NCI-H446 (cell line): ENCODE data around the gene DCAF8.

Experiments used
- DNase-seq, 2 experiments: peaks; one replicate each; lab custom pipeline; 2025; lab: John Stamatoyannopoulos, UW

DCAF8 gene

DNA sequence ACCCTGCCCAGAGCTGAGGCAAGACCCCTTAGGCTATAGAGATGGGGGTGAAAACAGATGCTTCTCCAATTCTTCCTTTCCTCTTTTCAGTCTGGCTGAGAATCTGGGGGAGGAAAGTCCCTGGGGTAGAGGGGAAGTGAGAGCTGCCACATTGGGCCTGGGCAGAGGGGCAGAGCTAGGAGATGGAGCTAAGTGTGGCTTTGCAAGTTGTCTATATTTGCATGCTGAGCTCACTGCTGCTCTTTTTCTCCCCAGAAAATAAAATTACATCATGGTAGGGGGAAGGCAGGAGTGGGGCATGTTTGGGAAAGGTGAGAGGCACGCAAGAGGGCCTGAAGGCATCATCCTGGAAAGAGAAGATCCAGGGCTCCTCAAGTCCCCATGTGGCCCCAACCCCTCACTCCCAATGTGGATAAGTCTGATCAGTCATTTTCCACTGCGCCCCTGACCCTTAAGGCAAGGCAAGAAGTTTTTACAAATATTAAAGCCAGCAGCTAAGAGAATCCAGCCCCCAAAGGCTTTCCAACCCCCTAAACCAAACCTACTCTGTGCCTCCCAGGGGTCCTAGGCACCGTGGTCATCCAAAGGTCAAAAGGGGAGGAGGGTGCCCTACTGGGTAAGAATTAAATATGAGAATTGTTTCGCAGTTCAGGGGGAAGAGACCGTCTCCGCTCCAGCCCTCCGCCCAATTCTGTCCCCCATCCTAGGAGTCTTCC lies 57.7 kb downstream of the DCAF8 start:
- no peak for DNase-seq

- no peak for DNase-seq
Measured at GRCh38 chr1:160200786-160201185, 61.6 kb downstream of the DCAF8 start.

DNA sequence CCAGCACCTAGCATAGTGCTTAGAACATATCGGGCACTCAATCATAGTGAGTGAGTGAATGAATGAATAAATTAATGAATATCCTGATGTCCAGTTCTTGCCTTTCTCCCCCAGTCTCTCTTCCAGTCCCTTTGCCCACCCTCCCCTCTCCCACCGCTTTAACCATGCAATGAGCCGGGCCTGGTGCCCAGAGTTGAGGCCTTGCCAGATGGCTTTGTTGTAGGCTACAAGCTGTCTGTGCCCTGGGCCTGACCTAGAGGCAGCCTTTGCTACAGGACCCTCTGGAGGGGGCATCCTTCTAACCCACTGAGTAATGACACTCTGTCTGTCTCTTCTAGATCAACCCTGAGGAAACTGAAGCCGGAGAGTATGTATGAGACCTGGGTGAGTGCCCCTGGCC lies 65.1 kb downstream of the DCAF8 start:
- DNase-seq: peak in 1 of 2 experiments; percentile 58

DNA sequence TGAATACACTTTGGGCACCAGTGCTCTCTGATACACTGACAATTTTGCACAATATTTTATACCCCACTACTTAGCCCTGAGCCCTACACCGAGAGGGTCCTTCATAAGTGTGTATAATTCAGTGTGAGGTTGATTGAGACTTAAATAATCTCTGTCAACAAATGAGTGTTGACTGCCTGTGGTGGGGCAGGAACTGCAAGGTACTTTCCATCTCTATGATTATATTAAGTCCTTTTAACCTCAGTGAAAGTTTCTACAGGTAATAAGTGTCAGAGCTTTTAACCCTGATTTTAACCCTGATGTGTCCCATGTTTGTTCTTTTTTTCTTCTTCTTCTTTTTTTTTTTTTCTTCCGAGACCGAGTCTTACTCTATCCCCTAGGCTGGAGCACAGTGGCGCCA lies 66.2 kb downstream of the DCAF8 start:
- no peak for DNase-seq

DNA sequence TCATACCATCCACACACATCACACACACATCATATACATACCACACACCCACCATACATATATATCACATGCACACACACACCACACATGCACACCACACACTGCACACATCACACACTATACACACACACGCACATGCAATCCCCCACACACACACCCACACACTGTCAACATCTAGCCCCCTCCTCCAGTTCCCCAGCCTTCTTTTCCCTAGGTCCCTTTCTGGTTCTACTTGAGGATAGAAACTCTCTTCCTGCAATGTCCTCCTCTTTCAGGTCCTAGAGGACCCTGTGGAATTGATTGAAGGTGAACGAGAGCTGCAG lies 67.7 kb downstream of the DCAF8 start:
- DNase-seq: no peak

DNA sequence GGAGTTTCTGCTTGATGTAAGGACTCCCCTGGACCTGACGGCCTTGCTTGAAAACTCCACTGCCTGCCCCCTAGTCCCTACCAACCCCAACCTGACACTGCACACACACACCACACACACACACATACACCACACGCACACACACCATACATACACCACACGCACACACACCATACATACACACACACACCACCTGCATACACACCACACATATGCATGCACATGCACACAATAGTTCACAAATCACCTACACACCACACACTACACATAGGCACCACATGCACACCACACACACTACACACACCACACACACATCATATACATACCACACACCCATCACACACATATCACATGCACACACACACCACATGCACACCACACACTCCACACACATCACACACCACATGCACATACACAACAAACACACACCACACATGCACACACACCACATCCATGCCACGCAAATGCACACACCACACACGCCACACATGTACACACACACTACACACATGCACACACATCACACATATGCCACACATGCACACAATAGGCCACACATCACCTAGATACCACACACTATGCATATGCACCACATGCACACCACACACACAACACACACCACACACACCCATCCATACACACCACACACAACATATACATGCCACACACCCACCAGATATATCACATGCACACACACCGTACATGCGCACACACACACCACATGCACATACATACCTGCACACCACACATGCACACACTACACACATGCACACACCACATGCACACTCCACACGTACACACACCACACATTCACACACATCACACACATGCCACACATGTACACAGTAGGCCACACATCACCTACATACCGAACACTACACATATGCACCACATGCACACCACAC lies 68.3 kb downstream of the DCAF8 start:
- DNase-seq: no peak

DNA sequence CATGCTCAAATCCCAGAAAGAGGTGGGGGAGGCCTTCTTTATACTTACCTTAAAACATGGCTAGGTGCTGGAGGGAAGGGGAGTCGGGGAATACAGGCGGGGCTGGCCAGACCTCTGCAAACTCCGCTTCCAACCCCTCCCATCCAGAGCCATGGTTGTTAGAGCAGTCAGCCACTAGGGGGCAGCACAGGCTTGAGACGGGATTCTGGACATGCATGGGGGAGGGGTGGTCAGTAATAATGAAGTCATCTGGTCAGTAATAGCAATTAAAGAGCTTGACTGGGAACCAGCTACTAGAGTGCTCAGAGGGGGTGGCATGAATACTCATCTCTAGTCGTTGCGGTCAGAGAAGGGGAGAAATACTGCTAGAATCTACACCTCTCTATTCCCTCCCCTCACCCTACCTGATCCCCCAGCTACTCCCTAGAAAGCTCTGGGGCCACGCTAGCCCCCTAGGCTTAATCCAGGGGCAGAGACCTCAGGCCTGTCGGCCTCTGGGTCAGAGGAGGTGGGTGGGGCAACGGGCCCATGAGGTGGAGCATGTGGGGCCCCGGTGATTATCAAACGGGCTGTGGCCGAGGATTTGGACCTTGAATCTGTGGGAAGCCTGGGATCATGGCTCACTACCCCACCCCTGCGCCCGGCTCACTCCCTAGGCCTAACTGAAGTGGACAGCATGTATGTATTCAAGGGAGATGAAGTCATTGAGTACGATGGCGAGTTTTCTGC lies 69.1 kb downstream of the DCAF8 start:
- DNase-seq: peak; percentile 76 to 88

DNA sequence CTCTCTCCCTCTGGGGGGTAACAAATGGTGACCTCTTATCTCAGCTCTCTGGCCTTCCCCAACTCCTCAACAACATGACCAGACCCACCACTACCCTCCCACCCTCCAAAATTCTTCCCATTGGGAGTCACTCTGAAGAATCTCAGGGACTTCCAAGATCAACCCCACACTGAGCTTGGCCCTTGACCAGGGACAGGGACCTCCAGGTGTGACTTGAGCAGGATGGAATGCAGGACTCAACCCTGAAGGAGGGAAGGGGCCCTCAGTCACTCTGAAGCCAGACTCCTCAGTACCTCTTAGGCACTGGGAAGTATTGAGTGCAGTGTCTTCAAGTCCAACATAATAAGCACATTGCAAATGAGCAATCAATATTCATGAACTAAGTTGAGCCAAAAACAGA lies 70.1 kb downstream of the DCAF8 start:
- no peak for DNase-seq

DNA sequence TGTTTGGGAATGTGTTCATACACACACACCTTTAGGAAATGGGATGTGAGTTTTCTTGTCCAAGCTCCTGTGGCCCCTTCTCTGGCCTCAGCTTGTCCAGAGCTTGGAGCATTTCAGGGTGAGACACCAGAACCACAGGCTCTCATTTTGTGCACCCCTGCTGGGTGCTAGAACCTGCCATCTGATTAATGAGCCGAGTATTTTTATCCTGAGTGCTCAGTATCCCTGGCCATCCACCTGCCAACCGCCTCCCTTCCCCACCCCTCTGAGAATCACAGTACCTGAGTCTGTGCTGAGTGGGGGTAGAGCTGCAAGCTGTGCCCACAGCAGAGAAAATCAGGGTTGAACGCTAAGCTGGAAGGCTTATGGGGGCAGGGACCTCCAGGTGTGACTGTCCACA lies 70.6 kb downstream of the DCAF8 start:
- DNase-seq: no peak

GRCh38 chr1:160189649-160190625 lies 72.4 kb downstream of the DCAF8 start, which contains the start of gene CASQ1:
Gene CASQ1, plus strand, starts transcription at chr1:160190575. Its CDS starts 177 bp downstream, at chr1:160190752.
- DNase-seq: peak; percentile 25 to 81

DNA sequence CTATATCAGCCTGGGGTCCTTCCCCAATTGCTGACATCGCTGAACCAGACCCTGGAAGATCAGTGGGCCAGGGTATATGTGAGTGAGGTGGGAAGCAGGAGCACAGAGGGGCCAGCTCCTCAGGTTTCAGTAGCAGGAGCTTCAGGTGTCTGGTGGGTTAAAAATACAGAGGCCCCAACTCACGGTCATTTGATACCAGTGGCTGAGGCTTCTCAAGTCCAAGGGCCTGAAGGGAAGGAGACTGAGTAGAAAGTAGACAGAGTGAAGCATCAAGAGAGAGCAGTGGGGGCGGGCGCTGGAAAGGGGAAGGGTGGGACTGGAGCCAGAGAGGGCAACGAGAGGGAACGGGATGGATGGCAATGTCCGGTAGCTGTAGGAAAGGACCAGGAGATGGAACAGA lies 74.0 kb downstream of the DCAF8 start:
- DNase-seq: no peak

DNA sequence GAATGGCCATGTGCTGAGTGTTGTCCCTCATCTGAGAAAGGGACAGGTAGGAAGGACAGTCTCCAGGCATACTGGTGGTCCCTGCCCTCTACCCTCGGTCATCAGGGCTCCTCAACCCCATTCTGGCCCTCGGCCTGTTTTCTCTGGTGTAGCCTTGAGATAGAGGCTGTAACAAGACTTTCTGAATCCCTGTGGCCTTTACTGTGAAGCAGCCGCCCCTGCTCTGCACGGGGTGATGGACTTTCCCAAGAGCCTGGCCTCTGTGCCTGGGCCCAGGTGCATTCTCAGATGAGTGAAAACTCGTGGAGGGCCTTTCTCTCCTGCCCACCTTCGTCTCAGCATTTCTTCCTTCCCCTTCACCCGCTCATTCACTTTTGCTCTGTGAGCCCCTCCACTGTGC lies 74.9 kb downstream of the DCAF8 start:
- DNase-seq: no peak

DNA sequence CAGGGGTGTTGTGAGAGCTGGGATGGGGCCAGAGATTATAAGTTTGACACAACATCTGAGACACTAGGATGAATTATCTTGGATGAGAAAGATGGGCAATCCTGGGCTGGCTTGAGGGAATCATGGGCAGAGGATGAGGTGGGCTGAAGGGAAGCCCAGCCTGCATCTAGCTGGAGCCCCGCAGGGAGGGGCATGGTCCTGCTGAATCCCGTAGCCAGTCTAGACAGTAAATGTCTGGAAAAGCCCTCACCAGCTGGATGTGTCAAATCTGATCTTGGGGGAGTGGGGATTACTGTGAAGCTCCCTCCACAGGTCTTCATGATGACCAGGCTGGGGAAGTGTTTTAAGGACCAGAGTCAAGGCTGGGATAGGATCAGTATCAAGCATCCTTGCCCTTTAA lies 75.6 kb downstream of the DCAF8 start:
- no peak for DNase-seq

GRCh38 chr1:160186246-160186645 lies 76.1 kb downstream of the DCAF8 start:
- DNase-seq: no peak

- no peak for DNase-seq
Measured at GRCh38 chr1:160179336-160179735, 83.0 kb downstream of the DCAF8 start.

DNA sequence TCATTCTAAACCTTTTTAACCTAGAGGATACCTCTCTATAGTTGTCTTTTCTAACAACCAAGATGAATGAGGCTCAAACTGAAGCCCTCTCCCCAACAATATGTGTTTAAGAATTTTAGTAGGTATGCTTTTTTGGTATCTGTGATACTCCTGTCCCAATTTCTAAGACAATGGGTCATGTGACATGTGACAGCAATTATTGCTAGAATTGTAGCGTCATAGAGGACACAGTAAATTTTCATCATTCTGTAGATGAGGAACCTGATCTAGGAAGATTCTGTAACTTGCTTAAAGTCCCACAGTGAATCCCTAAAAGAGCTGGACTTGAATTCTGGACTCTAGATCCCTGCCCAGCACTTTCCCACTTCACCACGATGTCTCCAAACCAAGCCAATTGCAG lies 83.6 kb downstream of the DCAF8 start:
- no peak for DNase-seq

DNA sequence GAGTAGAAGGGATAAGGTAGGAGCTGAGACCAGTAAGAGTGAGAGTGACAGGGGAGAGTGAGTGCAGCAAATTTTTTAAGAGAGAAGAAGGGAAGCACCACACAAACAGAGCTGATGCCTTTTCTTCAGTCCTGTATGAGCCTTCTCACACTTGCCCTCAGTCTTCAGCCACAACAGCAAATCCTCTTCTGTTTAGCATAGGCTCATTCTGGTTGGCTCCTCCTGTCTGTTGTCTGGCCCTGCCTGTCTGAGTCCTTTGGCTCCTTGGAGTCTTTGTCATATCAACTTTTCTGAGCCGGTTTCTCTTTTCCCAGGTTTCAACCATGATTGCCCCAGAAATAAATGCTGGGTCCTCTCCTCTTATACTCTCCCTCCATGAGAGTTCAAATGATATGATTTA lies 84.7 kb downstream of the DCAF8 start:
- DNase-seq: no peak

GRCh38 chr1:160177231-160177630 lies 85.1 kb downstream of the DCAF8 start:
- DNase-seq: no peak

- DNase-seq: no peak
Measured at GRCh38 chr1:160171980-160172379, 90.4 kb downstream of the DCAF8 start.

- no peak for DNase-seq
Measured at GRCh38 chr1:160171354-160171753, 91.0 kb downstream of the DCAF8 start.

DNA sequence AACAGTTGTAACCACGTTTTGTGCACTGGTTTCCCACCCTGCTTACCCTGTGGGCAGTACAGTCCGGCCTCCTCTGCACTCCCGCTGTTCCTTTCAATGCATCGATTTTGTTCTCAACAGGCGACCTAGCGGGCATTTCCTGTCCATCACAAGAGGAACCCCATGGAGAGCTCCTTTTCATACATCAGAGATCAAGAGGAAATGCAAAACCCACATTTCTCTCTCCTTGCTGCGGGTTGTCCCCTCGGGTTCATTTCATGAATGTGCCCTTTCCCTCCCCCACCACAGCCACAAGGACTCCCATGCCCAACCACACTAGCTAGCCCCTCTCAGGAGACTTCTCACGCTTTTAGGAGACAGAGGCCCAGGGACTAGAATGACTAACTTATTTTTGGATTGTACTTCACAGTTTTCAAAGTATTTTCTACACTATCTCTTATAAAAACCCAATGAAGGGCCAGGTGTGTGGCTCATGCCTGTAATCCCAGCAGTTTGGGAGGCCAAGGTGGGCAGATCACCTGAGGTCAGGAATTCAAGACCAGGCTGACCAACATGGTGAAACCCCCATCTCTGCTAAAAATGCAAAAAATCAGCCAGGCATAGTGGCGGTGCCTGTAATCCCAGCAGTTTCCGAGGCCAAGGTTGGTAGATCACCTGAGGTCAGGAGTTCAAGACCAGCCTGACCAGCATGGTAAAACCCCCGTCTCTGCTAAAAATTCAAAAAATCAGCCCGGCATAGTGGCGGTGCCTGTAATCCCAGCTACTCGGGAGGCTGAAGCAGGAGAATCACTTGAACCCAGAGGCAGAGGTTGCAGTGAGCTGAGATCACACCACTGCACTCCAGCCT lies 92.6 kb downstream of the DCAF8 start:
- no peak for DNase-seq
